Tibial nerve (tissue), 4 donors: Measurements from ENCODE around the gene MAP3K14.

Source experiments
- EP300 ChIP-seq, 2 donors: sonication (generic); formaldehyde crosslinking; IDR thresholded peaks; one replicate each; pipeline ENCODE4 v1.6.1; 2017; ENCODE audit warnings: antibody characterized with exemption in 2 of 2, mild to moderate bottlenecking in 1 of 2
- POLR2A ChIP-seq, 2 donors: fragments of 450-650 bp; IDR thresholded peaks; one replicate each; pipeline ENCODE4 v1.6.1; 2017; ENCODE audit warnings: antibody characterized with exemption in 2 of 2, mild to moderate bottlenecking in 2 of 2, moderate library complexity in 2 of 2
- TF ChIP-seq, protein P1 (sequence below), 5 experiments: fragments of 200-600 bp in 3 of 5; fragments of 450-650 bp in 2 of 5; sonication (generic) in 3 of 5; IDR thresholded peaks; one replicate each; pipeline ENCODE4 v1.5.1; 2016 to 2019; ENCODE audit warnings: antibody characterized with exemption in 5 of 5, mild to moderate bottlenecking in 3 of 5, moderate library complexity in 2 of 5

- TF ChIP-seq, protein P1, sequence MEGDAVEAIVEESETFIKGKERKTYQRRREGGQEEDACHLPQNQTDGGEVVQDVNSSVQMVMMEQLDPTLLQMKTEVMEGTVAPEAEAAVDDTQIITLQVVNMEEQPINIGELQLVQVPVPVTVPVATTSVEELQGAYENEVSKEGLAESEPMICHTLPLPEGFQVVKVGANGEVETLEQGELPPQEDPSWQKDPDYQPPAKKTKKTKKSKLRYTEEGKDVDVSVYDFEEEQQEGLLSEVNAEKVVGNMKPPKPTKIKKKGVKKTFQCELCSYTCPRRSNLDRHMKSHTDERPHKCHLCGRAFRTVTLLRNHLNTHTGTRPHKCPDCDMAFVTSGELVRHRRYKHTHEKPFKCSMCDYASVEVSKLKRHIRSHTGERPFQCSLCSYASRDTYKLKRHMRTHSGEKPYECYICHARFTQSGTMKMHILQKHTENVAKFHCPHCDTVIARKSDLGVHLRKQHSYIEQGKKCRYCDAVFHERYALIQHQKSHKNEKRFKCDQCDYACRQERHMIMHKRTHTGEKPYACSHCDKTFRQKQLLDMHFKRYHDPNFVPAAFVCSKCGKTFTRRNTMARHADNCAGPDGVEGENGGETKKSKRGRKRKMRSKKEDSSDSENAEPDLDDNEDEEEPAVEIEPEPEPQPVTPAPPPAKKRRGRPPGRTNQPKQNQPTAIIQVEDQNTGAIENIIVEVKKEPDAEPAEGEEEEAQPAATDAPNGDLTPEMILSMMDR (IDR thresholded peaks at IDR 0.05): no peak
- TF ChIP-seq POLR2A (IDR thresholded peaks at IDR 0.05) (no peak), EP300 (IDR thresholded peaks at IDR 0.05) (no peak)
These were observed 51.8 kb downstream of the MAP3K14 start for GRCh38 chr17:45264988-45265387.
